Measurements from ENCODE around the gene RRAS2. TPM values are rescaled to one million over a fixed set of nuclear protein-coding genes. Genes with fewer than 3 reads are reported as not detected.

RRAS2 gene
- polyA plus RNA-seq, 1 of the 3 experiments (the other 2 are of a cell fraction), result 53.3 TPM

GRCh38 chr11:14240221-14240620, 118.8 kb downstream of the RRAS2 start:
- TF ChIP-seq RCOR1 (IDR thresholded peaks at IDR 0.05; ENCODE audit: low read length) (no peak), FOSL2 (IDR thresholded peaks at IDR 0.05; ENCODE audit: borderline replicate concordance, low read depth) (no peak), MEF2A (IDR thresholded peaks at IDR 0.05; ENCODE audit: borderline replicate concordance, low read depth) (no peak), JUND (IDR thresholded peaks at IDR 0.05) (no peak), USF1 (IDR thresholded peaks at IDR 0.05; ENCODE audit: borderline replicate concordance, low read depth) (no peak), RFX5 (IDR thresholded peaks at IDR 0.05; ENCODE audit: low read length) (no peak), EP300 (IDR thresholded peaks at IDR 0.05; ENCODE audit: borderline replicate concordance in 1 of 2, low read depth in 1 of 2, low read length in 1 of 2) (no peak), PBX3 (IDR thresholded peaks at IDR 0.05) (no peak), RXRA (IDR thresholded peaks at IDR 0.05; ENCODE audit: borderline replicate concordance, low read depth) (no peak), NFIC (IDR thresholded peaks at IDR 0.05; ENCODE audit: borderline replicate concordance) (no peak), NRF1 (IDR thresholded peaks at IDR 0.05; ENCODE audit: low read depth, low read length) (no peak), MAX (IDR thresholded peaks at IDR 0.05; ENCODE audit: low read depth) (no peak), GATA2 (CRISPR knock-in tag; IDR thresholded peaks at IDR 0.05) (no peak), IRF3 (IDR thresholded peaks at IDR 0.05; ENCODE audit: low read depth, low read length) (no peak), CTCF (IDR thresholded peaks at IDR 0.05) (no peak), FOXJ3 (CRISPR knock-in tag; IDR thresholded peaks at IDR 0.05) (no peak), USF2 (IDR thresholded peaks at IDR 0.05; ENCODE audit: borderline replicate concordance, low read depth, low read length) (no peak), MXI1 (IDR thresholded peaks at IDR 0.05; ENCODE audit: low read depth, low read length) (no peak)
- H3F3A ChIP-seq (replicated peaks; ENCODE audit: insufficient read depth), result no peaks in the 10 kb centered on the region
- no peaks in the 10 kb centered on the region for H3K9me2 ChIP-seq
- no peak overlapping the region for H3K4me2 ChIP-seq
- POLR2A ChIA-PET, result no interaction called here
- no peak overlapping the region for H3K4me3 ChIP-seq (ENCODE audit: low read depth in 2 of 2, low read length in 1 of 2)
- no peak for DNase-seq
- H3K36me3 ChIP-seq (replicated peaks in 1 of 2; ENCODE audit: control insufficient read depth in 1 of 2, insufficient read depth in 2 of 2, low read length in 1 of 2), result no peaks in the 10 kb centered on the region
- H3K79me2 ChIP-seq (ENCODE audit: insufficient read depth), result no peaks in the 10 kb centered on the region
- H3K4me1 ChIP-seq (ENCODE audit: control insufficient read depth in 1 of 2, insufficient read depth in 2 of 2, low read depth in 1 of 2, low read length in 1 of 2), result no peaks in the 10 kb centered on the region; a peak in 1 of 4 replicates
- H3K9me3 ChIP-seq, result no peaks in the 10 kb centered on the region
- no peak overlapping the region for H2AFZ ChIP-seq (ENCODE audit: low read depth)
- CTCF ChIA-PET, result interaction anchor here (0.9 to 1.8 kb wide), 4 partner anchors 9 to 468 kb away, joined by 3 to 6 read pairs (median 4); no protein-coding TSS in a partner anchor
- no peak overlapping the region for H3K9ac ChIP-seq
- peaks cover 17% of the 10 kb centered on the region; the same call in 1 of the 2 replicates for H3K27me3 ChIP-seq (ENCODE audit: insufficient read depth)
- H4K20me1 ChIP-seq (ENCODE audit: insufficient read depth), result no peaks in the 10 kb centered on the region
- H3K27ac ChIP-seq (ENCODE audit: low read depth in 2 of 2, low read length in 1 of 2), result no peak overlapping the region

Data from SK-N-SH (cell line).